OCI-LY3 (cell line): ENCODE results near the gene ABL1.

ENCODE experiments used
- EZH2phosphoT487 ChIP-seq: fragments of 200-600 bp; shearing (Covaris generic); IDR thresholded peaks from 2 replicates; pipeline ENCODE4 v1.6.1; 2018; ENCODE audit warnings: antibody characterized with exemption, mixed run types, low read depth
- TF ChIP-seq, protein P1 (sequence below): fragments of 200-600, 300-600 bp; sonication (generic); IDR thresholded peaks from 2 replicates; pipeline ENCODE4 v1.5.1; 2014; ENCODE audit warnings: antibody characterized with exemption, low read length, low read depth

DNA sequence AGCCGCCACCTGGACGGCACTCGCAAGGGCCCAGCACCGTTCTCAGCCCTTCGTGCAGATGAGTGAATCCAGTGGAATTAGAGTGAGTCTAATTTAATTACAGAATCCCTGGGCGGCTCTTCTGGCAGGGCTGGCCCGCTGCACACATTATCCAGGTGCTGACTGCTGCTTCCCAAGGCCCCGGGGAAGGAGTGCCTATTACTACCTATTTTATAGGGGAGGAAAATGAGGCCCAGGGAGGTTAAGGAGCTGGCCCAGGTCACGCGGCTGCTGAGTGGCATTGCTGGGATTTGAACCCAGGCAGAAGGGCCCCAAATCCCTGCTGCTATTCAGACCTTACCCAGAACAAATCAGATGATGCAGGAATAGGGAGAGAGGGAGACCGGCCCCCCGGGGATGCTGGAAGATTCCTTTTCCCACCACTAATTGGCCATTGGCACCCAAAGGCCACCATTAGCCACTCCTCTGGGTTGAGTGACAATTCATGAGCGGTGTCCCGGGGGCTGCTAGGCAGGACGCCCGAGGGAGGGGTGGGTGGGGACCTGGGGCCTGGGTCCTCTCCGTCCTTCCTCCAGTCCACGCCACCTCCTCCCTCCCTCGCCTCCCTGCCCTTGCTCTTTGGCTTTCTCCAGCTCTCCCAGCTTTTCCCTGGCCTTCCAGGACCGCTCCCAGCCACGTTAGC is 71.8 kb downstream of the ABL1 start:
- TF ChIP-seq, protein P1, sequence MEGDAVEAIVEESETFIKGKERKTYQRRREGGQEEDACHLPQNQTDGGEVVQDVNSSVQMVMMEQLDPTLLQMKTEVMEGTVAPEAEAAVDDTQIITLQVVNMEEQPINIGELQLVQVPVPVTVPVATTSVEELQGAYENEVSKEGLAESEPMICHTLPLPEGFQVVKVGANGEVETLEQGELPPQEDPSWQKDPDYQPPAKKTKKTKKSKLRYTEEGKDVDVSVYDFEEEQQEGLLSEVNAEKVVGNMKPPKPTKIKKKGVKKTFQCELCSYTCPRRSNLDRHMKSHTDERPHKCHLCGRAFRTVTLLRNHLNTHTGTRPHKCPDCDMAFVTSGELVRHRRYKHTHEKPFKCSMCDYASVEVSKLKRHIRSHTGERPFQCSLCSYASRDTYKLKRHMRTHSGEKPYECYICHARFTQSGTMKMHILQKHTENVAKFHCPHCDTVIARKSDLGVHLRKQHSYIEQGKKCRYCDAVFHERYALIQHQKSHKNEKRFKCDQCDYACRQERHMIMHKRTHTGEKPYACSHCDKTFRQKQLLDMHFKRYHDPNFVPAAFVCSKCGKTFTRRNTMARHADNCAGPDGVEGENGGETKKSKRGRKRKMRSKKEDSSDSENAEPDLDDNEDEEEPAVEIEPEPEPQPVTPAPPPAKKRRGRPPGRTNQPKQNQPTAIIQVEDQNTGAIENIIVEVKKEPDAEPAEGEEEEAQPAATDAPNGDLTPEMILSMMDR, result no peak
- TF ChIP-seq EZH2phosphoT487, result no peak
